ENCODE results near the gene DUOX2.
"Not testable (repeated sequence)": the region's sequence is repeated elsewhere in the genome, so short reads cannot be mapped to it uniquely, and the experiment has no call there.

The DUOX2 gene

DNA sequence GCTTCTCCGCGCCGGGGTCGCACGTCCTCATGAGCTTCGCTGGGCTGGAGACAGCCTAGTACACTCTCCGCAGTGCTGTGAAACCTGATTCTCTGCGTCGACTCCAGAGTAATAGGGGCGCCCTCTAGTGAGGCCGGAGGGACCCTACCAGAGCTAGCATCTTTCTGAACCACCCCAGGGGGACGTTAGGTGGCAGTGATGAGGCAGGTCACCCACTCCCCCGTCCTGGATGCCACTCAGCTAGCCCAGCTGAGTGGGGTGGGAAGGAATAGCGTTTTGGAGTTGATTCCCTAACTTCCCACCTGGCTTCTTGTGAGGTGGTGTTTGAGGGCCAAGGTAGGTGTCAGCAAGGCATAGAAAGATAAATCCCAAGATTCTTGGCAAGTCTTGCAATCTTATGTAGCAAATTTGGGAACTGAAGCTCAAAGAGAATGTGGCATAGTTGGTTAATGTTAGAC is 4.2 kb upstream of the DUOX2 start:
- DNase-seq = peak; percentile 84

DNA sequence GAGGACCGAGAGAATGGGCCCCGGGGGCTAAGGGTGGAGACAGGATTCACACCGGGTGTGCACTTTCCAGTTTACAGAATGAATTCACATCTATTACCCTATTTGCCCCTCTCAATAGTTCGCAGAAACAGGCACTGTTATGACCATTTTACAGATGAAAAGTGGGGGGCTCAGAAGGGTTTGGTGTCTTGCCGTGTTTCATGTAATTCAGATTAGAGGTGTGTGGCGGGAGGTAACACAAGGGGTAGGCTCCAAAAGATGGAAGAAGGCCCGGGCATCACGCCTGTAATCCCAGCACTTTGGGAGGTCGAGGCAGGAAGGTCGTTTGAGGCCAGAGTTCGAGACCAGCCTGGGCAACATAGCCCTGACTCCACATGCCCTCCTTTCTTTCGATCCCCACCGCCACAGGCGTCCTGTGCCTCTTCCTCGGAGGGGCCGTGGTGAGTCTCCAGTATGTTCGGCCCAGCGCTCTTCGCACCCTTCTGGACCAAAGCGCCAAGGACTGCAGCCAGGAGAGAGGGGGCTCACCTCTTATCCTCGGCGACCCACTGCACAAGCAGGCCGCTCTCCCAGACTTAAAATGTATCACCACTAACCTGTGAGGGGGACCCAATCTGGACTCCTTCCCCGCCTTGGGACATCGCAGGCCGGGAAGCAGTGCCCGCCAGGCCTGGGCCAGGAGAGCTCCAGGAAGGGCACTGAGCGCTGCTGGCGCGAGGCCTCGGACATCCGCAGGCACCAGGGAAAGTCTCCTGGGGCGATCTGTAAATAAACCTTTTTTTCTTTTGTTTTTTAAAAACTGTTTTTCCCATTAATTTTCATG is 3.5 kb upstream of the DUOX2 start:
- DNase-seq = no peak

DNA sequence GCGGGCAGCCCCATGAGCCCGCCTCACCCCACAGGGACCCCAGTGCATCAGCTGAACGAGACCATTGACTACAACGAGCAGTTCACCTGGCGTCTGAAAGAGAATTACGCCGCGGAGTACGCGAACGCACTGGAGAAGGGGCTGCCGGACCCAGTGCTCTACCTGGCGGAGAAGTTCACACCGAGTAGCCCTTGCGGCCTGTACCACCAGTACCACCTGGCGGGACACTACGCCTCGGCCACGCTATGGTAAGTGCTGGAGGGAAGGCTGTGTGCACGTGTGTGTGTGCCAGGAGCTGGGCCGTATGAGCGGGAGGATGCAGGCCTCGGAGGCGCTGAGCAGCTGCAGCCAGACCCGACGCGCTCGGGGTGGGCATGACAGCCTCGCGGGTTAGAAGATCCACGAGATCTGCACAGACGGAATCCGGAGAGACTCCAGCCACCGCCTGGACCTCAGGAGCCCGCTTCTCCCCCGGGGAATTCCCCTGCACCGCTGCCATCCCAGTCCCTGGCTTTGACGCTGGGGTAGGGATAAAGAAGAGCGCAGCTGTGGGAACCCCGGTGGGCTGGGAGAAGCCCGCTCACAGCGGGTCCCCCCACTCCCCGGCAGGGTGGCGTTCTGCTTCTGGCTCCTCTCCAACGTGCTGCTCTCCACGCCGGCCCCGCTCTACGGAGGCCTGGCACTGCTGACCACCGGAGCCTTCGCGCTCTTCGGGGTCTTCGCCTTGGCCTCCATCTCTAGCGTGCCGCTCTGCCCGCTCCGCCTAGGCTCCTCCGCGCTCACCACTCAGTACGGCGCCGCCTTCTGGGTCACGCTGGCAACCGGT is 2.7 kb upstream of the DUOX2 start:
- DNase-seq = no peak

DNA sequence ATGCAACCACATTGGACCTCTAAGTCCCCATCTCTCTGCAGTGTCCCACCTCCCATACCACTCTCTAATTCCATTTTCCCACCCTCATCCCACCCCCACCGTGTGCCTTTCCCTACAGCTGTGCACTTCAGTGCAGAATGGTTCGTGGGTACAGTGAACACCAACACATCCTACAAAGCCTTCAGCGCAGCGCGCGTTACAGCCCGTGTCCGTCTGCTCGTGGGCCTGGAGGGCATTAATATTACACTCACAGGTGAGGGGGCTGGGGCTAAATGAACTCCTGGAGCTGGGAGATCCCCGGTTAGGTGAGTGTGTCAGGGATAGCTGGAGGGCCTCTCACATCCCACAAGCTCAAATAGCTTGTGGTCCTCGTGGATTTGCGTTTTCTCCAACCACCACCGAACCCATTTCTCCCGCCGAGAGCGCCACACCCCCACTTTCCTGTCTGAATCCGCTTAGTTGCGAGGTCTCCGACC is 2.1 kb upstream of the DUOX2 start:
- DNase-seq = no peak

DNA sequence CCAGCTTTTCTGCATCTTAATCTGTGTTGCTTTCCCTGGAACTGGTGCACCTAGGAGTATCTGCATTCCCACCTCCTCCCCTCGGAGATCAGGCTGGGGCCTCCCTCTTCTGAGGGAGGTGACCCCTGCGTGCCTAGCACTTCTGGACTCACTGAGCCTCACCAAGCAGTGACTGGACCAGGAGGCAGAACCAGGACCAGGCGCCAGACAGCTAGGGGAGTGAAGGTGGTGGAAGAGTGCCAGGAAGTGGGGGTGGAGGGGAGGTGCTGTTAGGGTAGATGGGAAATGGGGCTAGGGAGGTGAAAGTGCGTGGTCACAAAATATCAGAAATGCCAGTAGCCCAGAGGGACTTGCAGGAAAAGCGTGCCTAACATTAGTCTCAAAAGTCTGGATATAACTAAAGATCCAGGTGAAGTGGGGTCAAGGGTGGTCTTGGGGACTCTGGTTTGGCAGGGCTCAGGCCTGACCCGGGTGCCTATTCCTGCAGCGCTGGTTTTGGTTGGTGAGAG is 1.4 kb upstream of the DUOX2 start:
- DNase-seq = no peak

DNA sequence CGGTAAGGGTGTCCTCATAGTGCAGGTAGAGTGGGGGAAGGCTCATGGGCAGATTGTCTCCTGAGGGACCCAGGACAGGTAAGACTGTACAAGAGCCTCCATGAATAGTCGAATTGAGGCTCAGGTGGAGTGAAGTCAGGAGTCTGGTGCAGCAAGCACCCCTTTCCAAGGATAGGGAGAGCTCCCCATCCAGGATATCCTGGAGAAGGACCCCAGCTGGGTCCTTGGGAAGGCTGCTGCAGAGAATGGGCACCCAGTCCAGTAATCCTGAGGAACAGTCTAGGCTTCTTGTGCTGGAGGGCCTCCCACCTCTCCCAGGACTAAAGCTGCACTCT is 746 bp upstream of the DUOX2 start:
- DNase-seq = no peak

DNA sequence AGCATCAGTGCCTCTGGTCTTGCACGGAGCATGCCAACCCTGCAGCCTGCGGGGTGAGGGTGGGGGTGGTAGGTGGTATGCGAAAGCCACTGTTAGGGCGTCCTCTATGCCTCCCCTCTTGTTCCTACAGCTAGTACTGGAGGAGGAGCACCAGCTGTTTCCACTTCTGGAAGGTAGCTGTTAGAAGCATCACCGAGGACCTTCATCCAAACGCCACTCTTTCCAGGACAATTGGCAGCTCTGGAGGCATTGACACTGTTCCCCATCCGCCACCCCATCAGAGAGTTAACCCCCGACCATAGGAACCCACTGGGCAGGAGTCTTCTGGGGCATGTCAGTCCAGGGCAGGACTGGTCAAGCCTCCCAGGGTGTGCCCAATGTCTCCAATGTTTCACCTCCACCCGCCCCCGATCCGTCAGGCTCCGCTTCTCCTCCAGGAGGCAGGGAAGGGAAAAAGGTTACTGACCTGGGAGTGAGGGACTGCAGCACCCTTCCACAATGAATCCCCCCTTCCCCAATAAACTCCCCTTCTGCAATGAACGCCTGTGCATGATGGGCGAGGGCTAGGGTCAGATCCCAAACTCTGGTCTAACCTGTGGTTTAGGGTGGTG is 487 bp downstream of the DUOX2 start:
- no peak for DNase-seq

DNA sequence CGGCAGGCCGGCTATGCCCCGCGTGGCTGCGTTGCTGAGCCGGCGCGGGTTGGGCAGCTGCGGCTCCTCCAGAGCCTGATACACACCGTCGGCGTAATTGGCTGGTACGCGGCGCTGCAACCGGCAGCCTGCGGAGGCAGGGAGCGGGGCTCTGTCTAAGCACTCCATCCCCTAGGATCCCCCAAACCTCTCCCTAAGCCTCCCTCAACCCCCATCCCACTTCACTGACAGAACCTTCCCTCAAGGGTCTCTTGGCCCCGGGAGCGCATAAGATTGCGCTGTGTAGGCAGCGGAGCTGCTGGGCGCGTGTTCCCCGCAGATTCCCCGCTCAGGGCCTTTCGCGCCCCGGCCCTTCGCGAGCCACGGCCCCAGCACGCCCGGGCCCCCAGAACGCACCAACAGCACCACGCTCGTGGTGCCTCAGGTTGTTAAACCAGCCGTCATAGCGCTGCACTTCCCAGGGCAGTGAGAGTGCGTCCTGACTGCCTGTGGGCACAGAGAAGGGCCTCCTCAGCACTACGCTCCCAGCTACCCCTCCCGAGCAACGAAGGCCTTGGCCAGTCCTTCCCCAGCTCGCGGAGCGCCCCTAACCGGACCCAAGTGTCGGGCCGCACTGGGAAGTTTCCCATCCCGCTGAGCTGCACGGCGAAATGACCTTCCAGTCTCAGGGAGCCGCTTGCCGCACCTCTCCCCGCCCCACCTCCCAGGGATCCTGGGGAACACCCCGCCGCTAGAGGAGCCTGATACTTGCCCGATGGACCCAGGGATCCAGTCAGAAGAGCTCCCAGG is 1.2 kb downstream of the DUOX2 start:
- DNase-seq = no peak

DNA sequence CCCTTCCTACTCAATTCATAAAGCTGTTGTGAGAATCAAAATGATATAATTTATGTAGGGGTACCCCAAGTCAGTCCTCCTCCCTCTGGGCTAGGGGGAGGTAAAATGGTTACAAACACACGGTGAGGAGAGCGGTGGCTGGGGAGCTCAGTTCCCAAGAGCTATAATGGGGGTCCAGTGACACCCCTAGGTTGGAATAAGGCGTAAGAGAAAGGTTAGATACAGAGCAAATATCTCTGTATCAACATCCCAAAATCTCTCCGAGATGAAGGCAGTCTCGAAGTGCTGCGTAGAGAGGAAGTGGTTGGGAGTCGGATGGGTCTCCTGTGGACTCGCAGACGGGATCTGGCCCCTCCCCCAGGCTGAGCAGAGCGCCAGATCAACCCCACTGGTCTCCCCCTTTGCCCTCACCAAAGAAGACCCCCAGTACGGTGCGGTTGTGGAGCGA is 1.8 kb downstream of the DUOX2 start:
- DNase-seq = no peak

DNA sequence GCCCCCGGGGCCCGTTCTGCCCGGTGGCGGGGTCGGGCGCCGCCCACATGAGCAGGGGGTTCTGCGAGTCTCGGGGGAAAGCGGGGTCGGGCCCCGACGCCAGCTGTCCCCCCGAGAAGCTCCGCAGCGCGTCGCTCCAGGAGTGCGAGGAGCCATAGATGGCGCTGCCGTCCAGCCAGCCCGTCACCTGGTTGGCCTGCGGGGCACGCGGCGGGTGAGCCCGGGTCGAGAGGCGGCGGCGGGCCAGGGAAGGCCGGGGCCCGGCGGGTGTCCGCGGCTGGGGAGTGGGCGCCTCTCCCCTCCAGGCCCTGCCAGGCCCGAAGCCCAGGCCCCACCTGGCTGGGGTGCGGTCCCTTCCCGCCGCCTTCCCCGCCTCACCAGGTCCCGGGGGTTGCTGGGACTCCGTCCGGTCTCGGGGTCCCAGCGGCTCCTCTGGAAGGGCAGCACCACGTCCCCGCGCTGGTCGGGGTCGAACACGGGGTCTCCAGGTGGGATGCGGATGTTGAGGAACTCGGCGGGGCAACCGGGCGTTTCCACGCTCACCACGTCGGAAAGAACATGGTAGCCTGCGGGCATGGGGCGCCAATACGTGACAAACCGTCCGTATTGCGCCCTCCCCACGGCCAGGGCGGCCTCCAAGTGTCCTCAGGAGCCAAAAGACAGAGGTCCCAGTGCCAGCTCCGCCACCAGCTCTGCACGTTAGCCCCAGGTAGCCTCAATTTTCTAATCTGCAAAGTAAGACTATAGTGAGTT is 2.4 kb downstream of the DUOX2 start:
- no peak for DNase-seq

DNA sequence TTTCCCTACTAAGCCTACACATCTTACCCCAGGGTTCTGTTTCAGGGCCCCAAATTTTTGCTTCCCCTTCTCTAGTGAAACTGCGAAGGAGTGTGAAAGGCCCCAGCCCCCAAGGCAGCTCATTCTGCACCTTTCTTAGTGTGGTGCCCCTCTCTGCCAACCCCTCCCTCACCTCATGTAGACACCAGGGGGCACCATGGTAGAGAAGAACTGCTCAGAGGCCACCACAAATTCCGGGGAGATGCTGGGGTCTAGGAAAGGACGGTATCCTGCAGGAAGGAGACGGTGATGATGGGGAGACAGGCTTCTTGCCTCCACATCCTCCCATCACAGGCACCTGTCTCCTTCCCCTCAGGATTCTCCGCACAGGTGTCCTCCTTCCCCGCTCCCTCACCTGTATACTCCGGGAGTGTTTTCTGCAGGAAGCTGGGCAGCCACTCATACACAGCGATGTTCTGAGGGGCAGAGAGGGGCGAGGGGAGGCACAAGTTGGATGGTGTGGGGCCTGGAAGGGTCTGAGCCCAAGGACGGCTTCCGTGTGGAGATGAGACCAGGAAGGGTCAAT is 3.6 kb downstream of the DUOX2 start:
- DNase-seq = no peak

DNA sequence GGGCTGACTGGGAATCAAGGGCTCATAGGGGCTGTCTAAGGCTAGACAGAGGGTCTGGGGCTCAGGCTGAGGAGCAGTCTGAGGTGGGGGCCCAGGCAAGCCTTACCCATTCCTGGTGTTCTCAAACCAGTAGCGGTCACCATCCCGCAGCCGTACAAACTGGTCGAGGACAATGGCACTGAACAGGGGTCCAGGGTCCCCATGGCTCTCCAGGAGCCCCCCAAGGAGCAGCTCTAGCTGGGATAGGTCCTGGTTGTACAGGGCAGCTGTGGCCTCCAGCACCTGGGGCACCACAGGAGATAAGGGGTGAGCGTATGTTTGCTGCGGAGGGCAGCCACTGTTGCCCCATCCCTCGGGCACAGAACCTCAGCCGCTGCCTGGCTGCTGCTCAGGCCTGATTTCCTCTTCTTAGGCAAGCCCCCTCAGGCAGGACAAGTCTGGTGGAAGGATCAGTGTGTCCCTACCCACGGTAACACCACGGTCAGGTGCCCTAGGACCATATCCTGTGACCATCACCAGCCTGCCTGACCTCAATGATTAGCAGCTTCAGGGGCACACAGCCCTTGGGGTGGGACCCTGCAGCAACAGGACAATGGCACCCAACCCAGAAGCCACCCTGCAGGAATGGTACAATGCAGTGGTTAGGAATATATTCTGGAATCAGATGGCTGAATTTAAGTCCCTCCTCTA is 5.9 kb downstream of the DUOX2 start:
- DNase-seq = no peak

DNA sequence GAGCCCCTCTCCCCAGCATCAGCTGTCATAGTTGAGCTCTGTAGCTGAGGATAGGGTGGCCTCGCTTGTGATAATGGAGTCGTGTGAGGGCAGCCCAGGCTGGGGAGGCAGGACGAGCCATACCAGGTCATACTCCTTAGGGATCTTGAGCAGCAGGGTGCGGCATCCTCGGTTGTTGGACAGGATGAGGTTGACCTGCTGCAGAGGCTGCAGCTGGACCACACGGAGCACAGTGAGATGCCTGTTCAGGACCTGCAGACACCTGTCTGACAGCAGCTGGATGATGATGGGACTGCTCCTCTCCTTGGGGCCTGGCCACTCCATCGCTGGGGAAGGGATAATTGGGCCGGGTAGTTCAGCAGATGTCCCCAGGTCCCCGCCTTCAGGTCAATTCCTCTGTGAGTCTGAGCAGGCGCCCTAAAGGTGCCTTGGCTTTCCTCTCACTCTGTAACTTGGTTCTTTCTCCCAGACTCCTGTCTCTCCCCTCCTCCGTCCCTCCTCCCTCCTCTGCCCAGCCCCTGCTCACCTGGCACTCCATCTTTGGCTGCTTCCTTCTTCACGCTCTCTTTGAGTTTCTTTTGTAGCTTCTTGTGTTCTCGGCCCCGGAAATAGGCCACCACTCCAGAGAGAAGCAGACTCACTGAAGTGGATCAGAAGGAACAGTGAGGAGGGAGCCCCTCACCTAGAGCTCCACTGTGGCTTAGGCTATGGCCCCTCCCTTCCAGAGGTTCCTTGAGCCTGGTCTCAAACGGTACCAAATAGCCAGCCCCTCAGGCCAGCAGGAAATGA is 7.8 kb downstream of the DUOX2 start:
- DNase-seq = no peak

DNA sequence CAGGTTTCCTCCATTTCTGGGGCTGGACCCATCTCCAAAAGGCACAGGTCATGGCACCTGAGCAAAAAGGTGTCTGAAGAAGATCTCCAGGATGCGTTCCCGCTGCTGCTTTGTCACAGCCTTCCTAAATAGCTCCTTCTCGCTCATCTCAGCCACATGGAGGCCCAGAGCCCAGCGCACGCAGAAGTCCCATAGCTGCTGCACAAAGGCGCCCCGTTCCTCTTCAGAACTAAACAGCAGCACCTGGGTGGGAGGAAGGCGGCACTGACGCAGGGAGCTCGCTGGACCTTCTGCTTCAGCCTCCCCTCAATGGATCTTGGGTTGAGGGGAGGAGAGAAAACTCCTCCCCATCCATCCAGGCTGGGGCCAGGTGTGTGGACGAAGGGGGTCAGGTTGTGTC is 8.4 kb downstream of the DUOX2 start:
- no peak for DNase-seq

DNA sequence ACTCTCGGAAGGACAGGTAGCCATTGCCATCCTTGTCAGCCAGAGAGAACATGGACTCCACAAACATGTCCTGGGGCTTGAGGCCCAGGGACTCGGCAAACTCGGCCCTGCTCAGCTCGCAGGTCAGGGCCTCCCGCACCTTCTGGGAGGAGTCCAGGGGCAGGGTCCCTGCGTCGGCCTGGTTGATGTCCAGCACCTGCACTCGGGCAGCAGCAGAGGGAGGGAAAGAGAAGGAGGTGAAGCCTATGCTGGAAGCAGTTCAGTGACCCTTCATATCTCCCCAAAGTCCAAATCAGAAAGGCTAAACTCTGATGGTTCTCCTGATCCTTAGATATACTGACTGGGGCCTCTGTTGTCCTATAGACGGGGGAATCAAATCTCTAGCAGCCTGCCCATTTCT is 9.8 kb downstream of the DUOX2 start:
- DNase-seq = not testable (repeated sequence)

DNA sequence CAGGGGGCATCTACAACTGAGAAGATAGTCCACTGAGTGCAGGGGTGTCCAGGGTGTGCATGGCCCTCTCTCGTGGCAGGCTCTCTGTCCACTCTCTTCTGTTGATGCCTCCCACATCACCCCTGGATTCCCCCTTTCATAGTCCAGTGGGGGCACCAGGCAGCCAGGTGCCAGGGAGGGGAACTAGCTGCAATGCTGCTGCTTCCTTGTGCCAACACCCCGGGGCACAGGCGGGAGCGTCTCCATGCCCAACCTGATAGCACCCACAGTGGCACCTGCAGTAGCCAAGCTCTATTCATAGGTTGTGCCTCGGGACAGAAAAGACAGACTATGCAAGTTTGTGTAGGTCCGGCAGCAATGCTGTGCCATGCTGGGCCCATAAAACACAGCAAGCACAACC is 11.7 kb downstream of the DUOX2 start:
- no peak for DNase-seq

DNA sequence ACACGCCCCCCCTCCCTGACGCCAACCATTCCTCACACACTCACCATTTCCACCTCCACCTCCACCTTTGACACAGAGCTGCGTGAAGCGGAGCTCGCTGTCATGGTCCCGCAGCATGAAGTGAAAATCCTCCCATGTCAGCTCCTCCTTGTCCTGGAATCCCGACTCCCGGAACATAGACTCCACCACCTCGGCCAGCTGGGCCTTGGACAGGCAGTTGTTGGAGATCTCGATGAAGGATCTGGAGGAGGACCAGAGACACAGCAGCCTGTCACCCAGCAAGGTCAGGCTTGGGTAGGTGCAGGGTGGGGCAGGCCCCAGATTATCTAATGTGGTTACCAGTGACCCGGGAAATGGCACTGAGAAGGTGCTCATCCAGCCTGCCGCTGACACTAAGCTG is 12.2 kb downstream of the DUOX2 start:
- DNase-seq = no peak

DNA sequence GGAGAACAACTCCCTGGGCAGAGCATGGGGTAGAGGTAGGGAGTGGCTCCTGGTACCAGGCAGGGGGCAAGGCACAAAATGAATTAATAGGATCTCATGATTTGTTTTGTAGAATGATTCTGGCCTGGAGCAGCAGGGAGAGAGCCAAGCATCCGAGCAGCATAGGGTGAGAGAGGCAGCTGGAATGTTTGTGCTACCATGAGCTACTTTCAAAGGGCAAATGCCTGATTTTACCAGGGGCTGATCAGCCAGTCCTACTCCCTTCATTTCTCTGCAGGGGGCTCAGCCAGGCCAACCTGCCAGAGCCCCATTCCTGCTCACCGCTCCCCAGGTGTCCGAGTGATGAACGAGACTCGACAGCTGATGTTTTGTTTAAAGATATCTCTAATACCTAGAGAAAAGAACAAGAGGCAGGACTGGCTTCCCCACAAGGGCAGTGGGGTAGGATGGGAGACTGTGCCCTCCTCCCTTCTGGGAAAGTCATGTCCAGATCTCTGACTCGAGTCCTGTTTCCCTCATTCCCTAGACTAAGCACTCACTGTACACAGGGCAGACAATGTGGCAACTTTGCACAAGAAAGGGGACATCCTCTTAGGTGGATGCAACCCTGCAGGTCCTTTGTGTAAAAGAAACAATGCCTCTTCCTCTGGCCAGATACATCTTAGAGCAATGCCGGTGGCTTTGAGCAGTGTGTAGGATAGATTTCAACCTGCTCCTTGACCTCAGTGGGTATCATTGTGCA is 12.9 kb downstream of the DUOX2 start:
- DNase-seq = no peak

DNA sequence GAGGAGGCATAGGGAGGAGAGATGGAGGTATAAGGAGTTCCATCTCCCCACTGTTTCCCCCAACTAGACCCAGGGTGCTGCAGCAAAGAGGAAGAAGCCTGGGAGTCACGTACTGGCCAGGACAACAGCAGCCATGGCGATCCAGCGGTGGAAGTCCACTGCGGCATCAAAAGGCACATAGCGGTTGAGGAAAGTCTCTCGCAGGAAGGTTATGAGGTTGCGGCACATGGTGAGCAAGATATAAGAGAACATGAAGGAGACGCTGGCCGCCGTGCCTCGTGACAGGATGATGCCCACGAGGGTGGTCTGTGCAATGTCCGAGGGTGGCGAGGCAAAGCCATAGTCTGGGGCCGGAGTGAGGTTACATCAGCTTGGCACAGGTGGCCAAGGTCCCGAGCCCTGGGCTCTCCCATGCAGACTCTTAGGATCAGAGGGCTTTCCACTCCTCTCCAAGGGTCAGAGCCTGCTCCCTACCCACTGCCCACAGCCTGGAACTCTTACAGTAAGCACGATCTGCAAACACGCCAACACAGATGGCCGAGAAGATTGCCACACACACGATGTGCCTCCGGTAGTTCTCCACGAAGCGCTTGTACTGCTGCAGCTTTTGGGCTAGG is 14.3 kb downstream of the DUOX2 start:
- no peak for DNase-seq
